Mucosa of descending colon (tissue), 3 donors: Measurements from ENCODE around the gene NFATC3. TPM values are rescaled to one million over a fixed set of nuclear protein-coding genes. Genes with fewer than 3 reads are reported as not detected.

ENCODE experiments used
- ATAC-seq: fragments of 200-7000 bp; cut with Tn5 transposase; one replicate; pipeline ENCODE4 v1.9.1; 2020; ENCODE audit warnings: mild to moderate bottlenecking, moderate library complexity
- DNase-seq, 3 donors: peaks; one replicate each; pipeline ENCODE4 v3.0.0-alpha.2; 2020
- H3K36me3 ChIP-seq: fragments of 200-600 bp; one replicate; pipeline ENCODE4 v1.8.0; 2021; ENCODE audit warnings: low read depth, mild to moderate bottlenecking
- H3K4me1 ChIP-seq: fragments of 200-600 bp; one replicate; pipeline ENCODE4 v1.8.0; 2021; ENCODE audit warnings: low read depth, mild to moderate bottlenecking
- H3K4me3 ChIP-seq: fragments of 200-600 bp; one replicate; pipeline ENCODE4 v1.8.0; 2021; ENCODE audit warnings: mild to moderate bottlenecking
- H3K9me3 ChIP-seq: fragments of 200-600 bp; one replicate; pipeline ENCODE4 v1.8.0; 2021; ENCODE audit warnings: mild to moderate bottlenecking
- CTCF ChIP-seq: fragments of 200-600 bp; IDR thresholded peaks from one replicate; pipeline ENCODE4 v1.8.0; 2022; ENCODE audit warnings: antibody characterized with exemption, mild to moderate bottlenecking
- intact Hi-C, 2 donors: fragments of 100-400 bp; cut with DNase I in 1 of 2; cut with micrococcal nuclease in 1 of 2; formaldehyde crosslinking; loops; one replicate each; pipeline versions ENCODE4 v1.11.0 to v1.11.1; 2022; cut with DNase I, micrococcal nuclease
- total RNA-seq, 3 donors: library from RNA; stranded (reverse); fragmentation: NEBNext Ultra II Directional in 2 of 3; extraction: Animal tissue kit (Norgen Biotek cat#: 25700) in 2 of 3; gene quantifications; one replicate each; pipeline versions ENCODE4 v1.2.1 to v1.2.4, GENCODE V29; 2021 to 2023
- donor health status: DM: no; HTN: no; CAD: no; lungs with moderate emphysema.
- donor health status: DM: no; HTN: no; CAD: no.
- donor health status: DM: no; HTN: yes; CAD: no.

The NFATC3 gene
- total RNA-seq, 3 donors from 2014 or later = 24.2 to 44.0 (median 25.5) TPM

- Histone ChIP-seq H3K4me3 (peak within 1 kb of the TSS; percentile 64), H3K9me3 (no peaks in the 10 kb centered on the region), H3K36me3 (no peaks in the 10 kb centered on the region), H3K4me1 (peaks cover 19% of the 10 kb centered on the region)
- DNase-seq (peak; percentile 97 to 99 (median 99)), ATAC-seq (peak; percentile 98)
- no peak for TF ChIP-seq CTCF
- intact Hi-C loops = loop anchor here in 1 of 2 donors (5.0 kb wide), 1 partner anchor 82 kb away; no protein-coding TSS in a partner anchor
These were observed 160.0 kb downstream of the NFATC3 start, which contains the start of gene PLA2G15 for GRCh38 chr16:68244903-68245853. Gene PLA2G15 (plus strand): TSS chr16:68245373. CDS start chr16:68245427, 54 bp downstream.

GRCh38 chr16:68246121-68246520 lies 161.0 kb downstream of the NFATC3 start:
- Histone ChIP-seq H3K9me3 (no peaks in the 10 kb centered on the region), H3K4me3 (no peak overlapping the region), H3K36me3 (no peaks in the 10 kb centered on the region), H3K4me1 (peaks cover 16% of the 10 kb centered on the region)
- ATAC-seq (no peak), DNase-seq (peak in 1 of 3 donors; percentile 27)
- intact Hi-C loops = no loop called here
- TF ChIP-seq CTCF = no peak

DNA sequence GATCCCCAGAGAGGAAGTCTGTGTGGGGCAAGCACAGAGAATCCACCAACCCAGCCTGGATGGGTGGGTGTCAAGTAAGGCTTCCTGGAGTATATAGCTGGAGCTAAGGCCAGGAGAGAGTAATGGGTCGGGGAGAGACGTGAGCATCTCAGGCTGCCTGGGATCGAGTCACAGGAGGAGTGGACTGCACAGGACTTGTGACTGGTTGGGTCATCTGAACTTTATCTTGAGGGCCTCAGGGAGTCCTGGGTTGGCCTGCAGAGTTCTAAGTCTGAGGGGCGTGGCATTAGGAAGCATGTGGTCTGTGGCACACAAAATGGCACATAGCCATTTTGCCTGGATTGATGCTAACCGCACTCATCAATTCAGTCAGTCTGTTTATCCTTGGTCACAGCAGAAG lies 161.5 kb downstream of the NFATC3 start:
- no peak for ATAC-seq
- Histone ChIP-seq H3K4me1 (peaks cover 16% of the 10 kb centered on the region), H3K36me3 (no peaks in the 10 kb centered on the region), H3K9me3 (no peaks in the 10 kb centered on the region), H3K4me3 (no peak overlapping the region)
- peak in 1 of 3 donors; percentile 30 for DNase-seq
- intact Hi-C loops = no loop called here
- TF ChIP-seq CTCF = no peak

DNA sequence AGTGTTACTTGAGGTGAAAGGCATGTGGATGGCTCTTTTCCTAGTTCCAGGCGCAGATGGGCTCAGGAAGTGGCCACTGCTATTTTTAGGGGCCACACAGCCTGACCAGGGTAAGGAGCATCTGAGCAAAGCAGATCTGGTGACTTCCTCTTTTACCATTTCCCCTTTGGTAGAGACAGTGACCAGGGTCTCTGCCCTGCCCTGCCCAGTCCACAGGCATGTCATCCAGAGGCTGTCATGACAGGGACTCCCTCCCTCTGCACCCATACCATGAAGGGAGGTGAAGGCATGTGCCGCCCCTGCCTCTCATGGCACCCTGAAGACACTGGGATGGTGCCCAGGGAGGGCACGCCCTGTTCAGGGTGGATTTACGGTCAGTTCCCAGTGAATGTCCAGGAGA lies 162.2 kb downstream of the NFATC3 start:
- peak in 2 of 3 donors; percentile 39 to 47 for DNase-seq
- no peak for TF ChIP-seq CTCF
- no peak overlapping the region for H3K4me3 ChIP-seq
- peaks cover 16% of the 10 kb centered on the region for H3K4me1 ChIP-seq
- no peaks in the 10 kb centered on the region for H3K36me3 ChIP-seq
- intact Hi-C loops = no loop called here
- ATAC-seq = no peak
- H3K9me3 ChIP-seq = no peaks in the 10 kb centered on the region

DNA sequence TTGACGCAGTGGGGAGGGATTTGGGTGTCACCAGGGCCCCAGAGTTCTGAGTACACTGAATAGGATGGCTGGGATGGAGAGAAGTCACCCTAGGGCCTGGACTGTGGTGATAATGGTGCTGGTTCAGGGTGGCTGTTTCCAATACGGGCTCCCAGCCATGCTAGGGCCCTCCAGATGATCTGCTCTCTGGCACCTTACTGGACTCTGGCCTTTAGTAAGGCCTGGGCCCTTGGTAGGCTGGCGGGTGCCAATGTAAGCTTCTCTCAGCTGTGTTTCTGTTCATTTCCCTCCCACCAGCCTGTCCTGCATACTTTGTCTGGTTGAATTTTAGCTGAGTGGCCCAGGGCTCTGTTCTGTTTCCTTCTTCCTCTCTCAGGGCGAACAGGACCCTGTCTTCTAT lies 162.8 kb downstream of the NFATC3 start:
- Histone ChIP-seq H3K9me3 (no peaks in the 10 kb centered on the region), H3K4me1 (peaks cover 16% of the 10 kb centered on the region), H3K36me3 (no peaks in the 10 kb centered on the region), H3K4me3 (no peak overlapping the region)
- peak in 1 of 3 donors; percentile 16 for DNase-seq
- ATAC-seq = no peak
- intact Hi-C loops = no loop called here
- no peak for TF ChIP-seq CTCF
